Nephron (organoid): Measurements from ENCODE around the gene PNLIPRP2.

Experiments used
- H3K27ac Mint-ChIP-seq, 3 experiments: 2 replicates each; pipeline ENCODE4 v1.8.0; 2020; ENCODE audit warnings: mixed read lengths in 3 of 3, mild to moderate bottlenecking in 2 of 3, moderate library complexity in 1 of 3
- H3K27me3 Mint-ChIP-seq: 2 replicates; pipeline ENCODE4 v1.8.0; 2021; ENCODE audit warnings: low read depth, mild to moderate bottlenecking, moderate library complexity, mixed read lengths
- H3K36me3 Mint-ChIP-seq: 2 replicates; pipeline ENCODE4 v1.8.0; 2020; ENCODE audit warnings: low read depth, mixed read lengths
- H3K4me1 Mint-ChIP-seq: 2 replicates; pipeline ENCODE4 v1.8.0; 2020; ENCODE audit warnings: mixed read lengths
- H3K4me3 Mint-ChIP-seq, 3 experiments: 2 replicates each; pipeline ENCODE4 v1.8.0; 2020; ENCODE audit warnings: mild to moderate bottlenecking in 3 of 3, mixed read lengths in 3 of 3, moderate library complexity in 2 of 3
- H3K9me3 Mint-ChIP-seq: 2 replicates; pipeline ENCODE4 v1.8.0; 2020; ENCODE audit warnings: mixed read lengths
- CTCF ChIP-seq, 3 experiments: fragments of 200-600 bp; sonication (generic); IDR thresholded peaks; one replicate each; pipeline ENCODE4 v1.5.0; 2021; ENCODE audit warnings: antibody characterized with exemption in 3 of 3; ENCODE audit not compliant: unreplicated experiment in 3 of 3

PNLIPRP2 gene

GRCh38 chr10:116590590-116591444, 29.9 kb upstream of the PNLIPRP2 start, which contains the start of gene PNLIPRP1:
Gene PNLIPRP1 (plus strand): TSS chr10:116590959. CDS start chr10:116591130, 171 bp downstream.
- no peak within 1 kb of the TSS for H3K4me3 Mint-ChIP-seq
- no peaks in the 10 kb centered on the region for H3K36me3 Mint-ChIP-seq
- H3K4me1 Mint-ChIP-seq = peaks cover 10% of the 10 kb centered on the region
- H3K9me3 Mint-ChIP-seq = no peaks in the 10 kb centered on the region
- TF ChIP-seq CTCF (IDR thresholded peaks at IDR 0.05; ENCODE audit: unreplicated experiment in 3 of 3) = no peak
- H3K27me3 Mint-ChIP-seq = peaks cover 4% of the 10 kb centered on the region
- no peak within 1 kb of the TSS for H3K27ac Mint-ChIP-seq

- no peak for TF ChIP-seq CTCF (IDR thresholded peaks at IDR 0.05; ENCODE audit: unreplicated experiment in 3 of 3)
- no peak overlapping the region for H3K4me3 Mint-ChIP-seq
- no peaks in the 10 kb centered on the region for H3K9me3 Mint-ChIP-seq
- peaks cover 10% of the 10 kb centered on the region for H3K27me3 Mint-ChIP-seq
- H3K27ac Mint-ChIP-seq = no peak overlapping the region
- no peaks in the 10 kb centered on the region for H3K36me3 Mint-ChIP-seq
- H3K4me1 Mint-ChIP-seq = peaks cover 10% of the 10 kb centered on the region
Measured at GRCh38 chr10:116593139-116593740, 27.5 kb upstream of the PNLIPRP2 start.

GRCh38 chr10:116594525-116595035, 26.2 kb upstream of the PNLIPRP2 start:
- H3K4me3 Mint-ChIP-seq = no peak overlapping the region
- H3K27me3 Mint-ChIP-seq = peaks cover 13% of the 10 kb centered on the region
- H3K36me3 Mint-ChIP-seq = no peaks in the 10 kb centered on the region
- no peak overlapping the region for H3K27ac Mint-ChIP-seq
- TF ChIP-seq CTCF (IDR thresholded peaks at IDR 0.05; ENCODE audit: unreplicated experiment in 3 of 3) = no peak
- no peaks in the 10 kb centered on the region for H3K9me3 Mint-ChIP-seq
- H3K4me1 Mint-ChIP-seq = peaks cover 10% of the 10 kb centered on the region

- H3K27ac Mint-ChIP-seq = no peak overlapping the region
- peaks cover 4% of the 10 kb centered on the region for H3K4me1 Mint-ChIP-seq
- H3K36me3 Mint-ChIP-seq = no peaks in the 10 kb centered on the region
- no peak for TF ChIP-seq CTCF (IDR thresholded peaks at IDR 0.05; ENCODE audit: unreplicated experiment in 3 of 3)
- no peaks in the 10 kb centered on the region for H3K9me3 Mint-ChIP-seq
- H3K4me3 Mint-ChIP-seq = no peak overlapping the region
- peaks cover 9% of the 10 kb centered on the region for H3K27me3 Mint-ChIP-seq
Measured at GRCh38 chr10:116596062-116596461, 24.7 kb upstream of the PNLIPRP2 start.

- no peaks in the 10 kb centered on the region for H3K36me3 Mint-ChIP-seq
- TF ChIP-seq CTCF (IDR thresholded peaks at IDR 0.05; ENCODE audit: unreplicated experiment in 3 of 3) = no peak
Measured at GRCh38 chr10:116597543-116597942, 23.2 kb upstream of the PNLIPRP2 start.

More at GRCh38 chr10:116597543-116597942, 23.2 kb upstream of the PNLIPRP2 start:
- H3K4me1 Mint-ChIP-seq = peaks cover 4% of the 10 kb centered on the region
- H3K27ac Mint-ChIP-seq = no peak overlapping the region
- no peak overlapping the region for H3K4me3 Mint-ChIP-seq
- no peaks in the 10 kb centered on the region for H3K9me3 Mint-ChIP-seq
- peaks cover 15% of the 10 kb centered on the region for H3K27me3 Mint-ChIP-seq
